HG03520 (cell line): ENCODE results near the gene NYAP2.

ENCODE experiments used
- ATAC-seq: cut with Tn5 transposase; IDR thresholded peaks from one replicate; pipeline ENCODE4 v1.9.1; 2021; ENCODE audit warnings: mild to moderate bottlenecking, moderate library complexity; ENCODE audit not compliant: unreplicated experiment

NYAP2 gene

GRCh38 chr2:225614915-225615314 is 215.4 kb downstream of the NYAP2 start:
- ATAC-seq, result no peak

GRCh38 chr2:225615514-225615913 is 216.0 kb downstream of the NYAP2 start:
- ATAC-seq, result no peak

- no peak for ATAC-seq
These were observed 216.9 kb downstream of the NYAP2 start for GRCh38 chr2:225616372-225616771.

- no peak for ATAC-seq
These were observed 217.3 kb downstream of the NYAP2 start for GRCh38 chr2:225616848-225617247.

- no peak for ATAC-seq
These were observed 220.7 kb downstream of the NYAP2 start for GRCh38 chr2:225620227-225620626.

- ATAC-seq, result no peak
These were observed 231.5 kb downstream of the NYAP2 start for GRCh38 chr2:225630824-225631533.

GRCh38 chr2:225632351-225632750 is 232.8 kb downstream of the NYAP2 start:
- ATAC-seq, result no peak

- ATAC-seq, result no peak
These were observed 237.0 kb downstream of the NYAP2 start for GRCh38 chr2:225636558-225636957.

- no peak for ATAC-seq
These were observed 237.7 kb downstream of the NYAP2 start for GRCh38 chr2:225637259-225637658.

- ATAC-seq, result no peak
These were observed 241.0 kb downstream of the NYAP2 start for GRCh38 chr2:225640550-225640949.

- ATAC-seq, result no peak
These were observed 249.8 kb downstream of the NYAP2 start for GRCh38 chr2:225649274-225649673.

- ATAC-seq, result no peak
These were observed 250.5 kb downstream of the NYAP2 start for GRCh38 chr2:225650041-225650440.

- ATAC-seq, result peak; percentile 85
These were observed 261.0 kb downstream of the NYAP2 start for GRCh38 chr2:225660262-225661131.

GRCh38 chr2:225662101-225662500 is 262.6 kb downstream of the NYAP2 start:
- no peak for ATAC-seq

- ATAC-seq, result no peak
These were observed 267.9 kb downstream of the NYAP2 start for GRCh38 chr2:225667445-225667844.

- ATAC-seq, result peak; percentile 82
These were observed 269.2 kb downstream of the NYAP2 start for GRCh38 chr2:225668606-225669266.

GRCh38 chr2:225670111-225670974 is 270.8 kb downstream of the NYAP2 start:
- no peak for ATAC-seq

GRCh38 chr2:225678792-225679191 is 279.3 kb downstream of the NYAP2 start:
- ATAC-seq, result no peak

GRCh38 chr2:225683258-225683657 is 283.7 kb downstream of the NYAP2 start:
- no peak for ATAC-seq

- ATAC-seq, result no peak
These were observed 290.6 kb downstream of the NYAP2 start for GRCh38 chr2:225690153-225690552.

- ATAC-seq, result no peak
These were observed 292.2 kb downstream of the NYAP2 start for GRCh38 chr2:225691711-225692110.
